Tibial nerve (tissue), 4 donors: Measurements from ENCODE around the gene TMPRSS7. TPM values are rescaled to one million over a fixed set of nuclear protein-coding genes. Genes with fewer than 3 reads are reported as not detected.

Source experiments
- DNase-seq, 2 donors: peaks; one replicate each; pipeline ENCODE4 v3.0.0-alpha.2; 2019; ENCODE audit warnings: low spot score in 2 of 2
- H3K27ac ChIP-seq, 4 donors: fragments of 200-600 bp; sonication (generic) in 3 of 4; one replicate each; pipeline ENCODE4 v1.5.1; 2017 to 2019; ENCODE audit warnings: mild to moderate bottlenecking in 1 of 4
- H3K27me3 ChIP-seq, 2 donors: fragments of 200-600 bp; sonication (generic) in 1 of 2; one replicate each; pipeline versions ENCODE4 v1.5.1 to v1.6.0; 2017 to 2019
- H3K36me3 ChIP-seq, 3 donors: fragments of 200-600 bp; sonication (generic); one replicate each; pipeline ENCODE4 v1.5.1; 2018 to 2019
- H3K4me1 ChIP-seq, 4 donors: fragments of 200-600 bp; sonication (generic) in 3 of 4; one replicate each; pipeline ENCODE4 v1.5.1; 2017 to 2019
- H3K4me3 ChIP-seq, 4 donors: fragments of 200-600 bp; sonication (generic) in 3 of 4; one replicate each; pipeline ENCODE4 v1.5.1; 2017 to 2019; ENCODE audit warnings: mild to moderate bottlenecking in 1 of 4, moderate library complexity in 1 of 4
- H3K9me3 ChIP-seq, 4 donors: fragments of 200-600 bp; sonication (generic) in 3 of 4; one replicate each; pipeline ENCODE4 v1.5.1; 2017 to 2019
- EP300 ChIP-seq, 2 donors: sonication (generic); formaldehyde crosslinking; IDR thresholded peaks; one replicate each; pipeline ENCODE4 v1.6.1; 2017; ENCODE audit warnings: antibody characterized with exemption in 2 of 2, mild to moderate bottlenecking in 1 of 2
- POLR2A ChIP-seq, 2 donors: fragments of 450-650 bp; IDR thresholded peaks; one replicate each; pipeline ENCODE4 v1.6.1; 2017; ENCODE audit warnings: antibody characterized with exemption in 2 of 2, mild to moderate bottlenecking in 2 of 2, moderate library complexity in 2 of 2
- WGBS, 2 donors: methylation state at CpG; one replicate each; pipeline ENCODE4 v1.1.5; 2018; 5-methylcytosine and 5-hydroxymethylcytosine counted together
- total RNA-seq, 4 donors: library from RNA; depleted of rRNA; stranded (reverse); fragments of >200 nt; gene quantifications; one replicate each; pipeline ENCODE4 v1.1.0, GENCODE V29; 2016
- TF ChIP-seq, protein P1 (sequence below), 5 experiments: fragments of 200-600 bp in 3 of 5; fragments of 450-650 bp in 2 of 5; sonication (generic) in 3 of 5; IDR thresholded peaks; one replicate each; pipeline ENCODE4 v1.5.1; 2016 to 2019; ENCODE audit warnings: antibody characterized with exemption in 5 of 5, mild to moderate bottlenecking in 3 of 5, moderate library complexity in 2 of 5

The TMPRSS7 gene
- total RNA-seq, 4 donors from 2014 or later = not detected

DNA sequence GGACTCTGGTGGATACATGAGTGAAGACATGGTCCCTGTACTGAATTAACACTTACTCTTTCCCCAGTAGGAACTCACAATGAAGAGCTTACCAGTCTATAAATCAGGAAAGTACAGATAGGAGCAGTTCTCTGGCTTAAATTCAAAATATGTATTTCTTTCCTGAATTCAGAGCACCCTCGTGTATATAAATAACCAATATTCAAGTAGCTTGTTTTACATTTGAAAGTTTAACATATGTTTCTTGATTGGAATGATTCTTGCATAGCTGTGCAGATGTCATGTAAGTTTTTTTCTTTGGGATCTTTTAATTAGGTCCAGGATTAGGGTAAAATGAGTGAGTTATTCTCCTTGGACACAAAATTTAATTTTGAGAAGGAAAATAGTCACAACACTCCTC, 14.8 kb upstream of the TMPRSS7 start:
- Histone ChIP-seq H3K4me3 (no peak overlapping the region), H3K36me3 (no peaks in the 10 kb centered on the region), H3K9me3 (peaks cover 0 to 6% (median 0%) of the 10 kb centered on the region in 4 donors), H3K27ac (no peak overlapping the region), H3K4me1 (no peaks in the 10 kb centered on the region), H3K27me3 (no peaks in the 10 kb centered on the region)
- WGBS, 2 donors = 71% methylated on average over 1 of the region's 1 CpG
- TF ChIP-seq EP300 (IDR thresholded peaks at IDR 0.05) = no peak
- TF ChIP-seq POLR2A (IDR thresholded peaks at IDR 0.05) = no peak
- TF ChIP-seq, protein P1, sequence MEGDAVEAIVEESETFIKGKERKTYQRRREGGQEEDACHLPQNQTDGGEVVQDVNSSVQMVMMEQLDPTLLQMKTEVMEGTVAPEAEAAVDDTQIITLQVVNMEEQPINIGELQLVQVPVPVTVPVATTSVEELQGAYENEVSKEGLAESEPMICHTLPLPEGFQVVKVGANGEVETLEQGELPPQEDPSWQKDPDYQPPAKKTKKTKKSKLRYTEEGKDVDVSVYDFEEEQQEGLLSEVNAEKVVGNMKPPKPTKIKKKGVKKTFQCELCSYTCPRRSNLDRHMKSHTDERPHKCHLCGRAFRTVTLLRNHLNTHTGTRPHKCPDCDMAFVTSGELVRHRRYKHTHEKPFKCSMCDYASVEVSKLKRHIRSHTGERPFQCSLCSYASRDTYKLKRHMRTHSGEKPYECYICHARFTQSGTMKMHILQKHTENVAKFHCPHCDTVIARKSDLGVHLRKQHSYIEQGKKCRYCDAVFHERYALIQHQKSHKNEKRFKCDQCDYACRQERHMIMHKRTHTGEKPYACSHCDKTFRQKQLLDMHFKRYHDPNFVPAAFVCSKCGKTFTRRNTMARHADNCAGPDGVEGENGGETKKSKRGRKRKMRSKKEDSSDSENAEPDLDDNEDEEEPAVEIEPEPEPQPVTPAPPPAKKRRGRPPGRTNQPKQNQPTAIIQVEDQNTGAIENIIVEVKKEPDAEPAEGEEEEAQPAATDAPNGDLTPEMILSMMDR (IDR thresholded peaks at IDR 0.05) = no peak
- no peak for DNase-seq

DNA sequence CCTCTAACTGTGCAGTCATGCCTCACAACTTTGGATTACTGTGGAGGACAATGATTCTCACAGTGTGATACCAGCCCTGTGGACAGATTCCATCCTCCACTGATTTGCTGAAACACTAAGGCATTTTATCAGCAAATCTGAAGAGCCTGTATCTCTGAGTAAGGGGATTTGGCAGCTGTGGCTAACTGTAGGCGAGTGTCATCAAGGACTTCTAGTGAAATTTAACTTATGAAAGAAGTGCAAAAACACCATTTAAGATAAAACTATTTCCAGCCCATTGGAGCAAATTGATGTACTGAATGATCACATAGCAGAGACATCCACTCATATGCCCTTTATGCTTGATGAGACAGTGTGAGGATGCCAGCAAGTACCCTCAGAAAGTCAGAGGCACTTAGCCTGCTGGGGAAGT, 13.9 kb upstream of the TMPRSS7 start:
- no peak for DNase-seq
- Histone ChIP-seq H3K27ac (no peak overlapping the region), H3K36me3 (no peaks in the 10 kb centered on the region), H3K9me3 (peaks cover 0 to 6% (median 0%) of the 10 kb centered on the region in 4 donors), H3K4me1 (no peaks in the 10 kb centered on the region), H3K4me3 (no peak overlapping the region), H3K27me3 (no peaks in the 10 kb centered on the region)
- TF ChIP-seq POLR2A (IDR thresholded peaks at IDR 0.05) = no peak
- no peak for TF ChIP-seq EP300 (IDR thresholded peaks at IDR 0.05)
- TF ChIP-seq, protein P1 (IDR thresholded peaks at IDR 0.05) = no peak
- 52 to 67% methylated on average over 1 of the region's 1 CpG for WGBS, 2 donors

DNA sequence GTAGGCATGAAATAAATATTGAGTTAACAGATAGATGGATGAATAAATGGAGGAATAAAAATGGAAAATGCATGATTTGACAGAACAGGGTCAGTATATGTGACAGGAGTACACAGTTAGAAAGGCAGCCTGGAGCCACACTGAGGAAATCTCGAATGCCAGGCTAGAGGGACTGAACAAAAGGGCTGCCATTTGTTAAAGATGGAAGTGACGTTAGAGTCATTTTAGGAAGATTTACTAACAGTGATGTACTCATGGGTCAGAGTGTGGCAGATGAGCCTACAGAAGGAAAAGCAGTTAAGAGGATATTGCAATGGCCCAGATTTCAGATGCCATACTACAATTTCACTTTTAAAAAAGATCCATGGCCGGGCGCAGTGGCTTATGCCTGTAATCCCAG, 7.4 kb upstream of the TMPRSS7 start:
- no peak for DNase-seq
- H3K4me1 ChIP-seq = no peaks in the 10 kb centered on the region
- H3K36me3 ChIP-seq = no peaks in the 10 kb centered on the region
- WGBS, 2 donors = 88% methylated on average over 4 of the region's 4 CpGs
- H3K27ac ChIP-seq = no peak overlapping the region
- H3K4me3 ChIP-seq = no peak overlapping the region
- H3K27me3 ChIP-seq = no peaks in the 10 kb centered on the region
- H3K9me3 ChIP-seq = no peaks in the 10 kb centered on the region
- TF ChIP-seq EP300 (IDR thresholded peaks at IDR 0.05) = no peak
- TF ChIP-seq, protein P1 (IDR thresholded peaks at IDR 0.05) = no peak
- no peak for TF ChIP-seq POLR2A (IDR thresholded peaks at IDR 0.05)

DNA sequence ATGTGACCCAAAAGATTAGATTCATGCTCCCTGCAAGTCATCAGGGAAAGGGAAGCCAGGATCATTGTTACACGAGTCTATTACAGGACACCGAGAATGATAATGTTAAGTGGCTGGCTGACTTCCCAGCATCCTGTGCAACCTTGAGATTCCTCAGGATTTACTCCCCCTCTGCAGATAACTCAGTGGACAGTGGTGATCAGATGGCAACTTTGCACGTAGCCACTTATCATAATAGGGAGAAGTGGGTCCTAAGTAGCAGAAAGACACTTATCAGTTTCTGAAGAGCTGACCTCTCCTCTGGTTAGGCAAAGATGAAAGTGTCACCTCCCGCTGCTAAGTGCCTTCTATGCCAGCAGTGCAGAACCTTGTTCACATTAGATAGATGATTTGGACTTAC, 6.7 kb upstream of the TMPRSS7 start:
- Histone ChIP-seq H3K36me3 (no peaks in the 10 kb centered on the region), H3K4me3 (no peak overlapping the region), H3K4me1 (no peaks in the 10 kb centered on the region), H3K27ac (no peak overlapping the region), H3K27me3 (no peaks in the 10 kb centered on the region), H3K9me3 (no peaks in the 10 kb centered on the region)
- DNase-seq = no peak
- TF ChIP-seq POLR2A (IDR thresholded peaks at IDR 0.05) (no peak), EP300 (IDR thresholded peaks at IDR 0.05) (no peak)
- TF ChIP-seq, protein P1 (IDR thresholded peaks at IDR 0.05) = no peak
- 79 to 82% methylated on average over 4 of the region's 4 CpGs for WGBS, 2 donors

DNA sequence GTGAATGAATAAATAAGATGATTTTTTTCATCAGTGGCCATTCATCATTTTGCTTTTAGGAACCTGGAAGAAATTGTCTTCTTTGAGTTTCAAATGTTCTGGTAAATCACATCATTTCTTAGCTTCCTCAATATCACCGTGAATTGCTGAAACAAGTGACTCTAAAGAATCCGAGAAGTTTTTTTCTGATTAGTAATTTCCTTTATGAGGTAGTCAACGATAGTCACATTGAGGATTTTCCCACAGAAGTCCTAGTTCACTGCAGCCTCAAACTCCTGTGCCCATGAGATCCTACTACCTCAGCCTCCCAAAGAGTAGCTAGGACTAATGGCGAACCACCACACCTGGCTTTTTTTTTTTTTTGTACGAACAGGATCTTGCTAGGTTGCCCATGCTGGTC, 3.6 kb upstream of the TMPRSS7 start:
- TF ChIP-seq, protein P1 (IDR thresholded peaks at IDR 0.05) = no peak
- TF ChIP-seq POLR2A (IDR thresholded peaks at IDR 0.05) = no peak
- no peak for TF ChIP-seq EP300 (IDR thresholded peaks at IDR 0.05)
- no peak overlapping the region for H3K4me3 ChIP-seq
- 86 to 92% methylated on average over 5 of the region's 5 CpGs for WGBS, 2 donors

More for the DNA sequence above, 3.6 kb upstream of the TMPRSS7 start:
- Histone ChIP-seq H3K27ac (no peak overlapping the region), H3K4me1 (no peaks in the 10 kb centered on the region), H3K36me3 (no peaks in the 10 kb centered on the region), H3K9me3 (no peaks in the 10 kb centered on the region), H3K27me3 (no peaks in the 10 kb centered on the region)
- DNase-seq = no peak
